K562 (cell line): ENCODE data around the gene TRANK1. TPM values are rescaled to one million over a fixed set of nuclear protein-coding genes. Genes with fewer than 3 reads are reported as not detected.
A peak's percentile ranks its signal among the peaks of the same experiment; 100 is the strongest.

Experiments used
- ARID1B ChIP-seq: fragments of 450-650 bp; IDR thresholded peaks from 2 replicates; pipeline ENCODE4 v1.6.1; 2016; ENCODE audit warnings: antibody characterized with exemption, mild to moderate bottlenecking, inconsistent platforms
- CCNT2 ChIP-seq: IDR thresholded peaks from 2 replicates; pipeline ENCODE4 v1.6.1; 2011; ENCODE audit warnings: borderline replicate concordance, low read depth, mild to moderate bottlenecking, moderate library complexity, mixed read lengths, low read length; ENCODE audit not compliant: insufficient read length; ENCODE audit errors: extremely low read depth
- DMBX1 ChIP-seq: fragments of 250-450 bp; sonication (Bioruptor Pico); IDR thresholded peaks from 2 replicates; pipeline ENCODE4 v1.8.0; 2022; ENCODE audit warnings: inconsistent platforms, mild to moderate bottlenecking, moderate library complexity, borderline replicate concordance
- ETV1 ChIP-seq: fragments of 450-650 bp; conservative IDR thresholded peaks from 2 replicates; pipeline ENCODE4 v1.6.1; 2016; ENCODE audit warnings: missing genetic modification characterization, control low read depth, low read depth, missing compliant biosample characterization
- HDAC2 ChIP-seq: fragments of 450-650 bp; IDR thresholded peaks from 2 replicates; pipeline ENCODE4 v1.6.1; 2016; ENCODE audit warnings: mild to moderate bottlenecking
- HMBOX1 ChIP-seq: sonication (generic); IDR thresholded peaks from 2 replicates; pipeline ENCODE4 v1.6.1; 2016
- LCOR ChIP-seq: sonication (generic); formaldehyde crosslinking; IDR thresholded peaks from 2 replicates; pipeline ENCODE4 v1.8.0; 2022; ENCODE audit warnings: mild to moderate bottlenecking, missing genetic modification reagents
- MAFF ChIP-seq: IDR thresholded peaks from 2 replicates; pipeline ENCODE4 v1.6.1; 2012; ENCODE audit warnings: low read length, improper control_type of control experiment
- MECOM ChIP-seq: fragments of 250-450 bp; sonication (Bioruptor Pico); IDR thresholded peaks from 2 replicates; pipeline ENCODE4 v1.8.0; 2022; ENCODE audit warnings: inconsistent platforms
- MNT ChIP-seq, 2 experiments: fragments of 450-650 bp; conservative IDR thresholded peaks; 2 replicates each; pipeline ENCODE4 v1.6.1; 2017; ENCODE audit warnings: mild to moderate bottlenecking in 2 of 2, moderate library complexity in 2 of 2
- MXI1 ChIP-seq: IDR thresholded peaks from 2 replicates; pipeline ENCODE4 v1.6.1; 2011; ENCODE audit warnings: low read depth, mild to moderate bottlenecking, improper control_type of control experiment, low read length
- MYC ChIP-seq, 2 experiments: fragments of 250-450 bp in 1 of 2; sonication (Bioruptor Pico) in 1 of 2; IDR thresholded peaks; 2 replicates each; pipeline versions ENCODE4 v1.5.1 to v1.6.1; 2012 to 2021; ENCODE audit warnings: low read depth in 2 of 2, borderline replicate concordance in 1 of 2, improper control_type of control experiment in 1 of 2, low read length in 1 of 2, mild to moderate bottlenecking in 1 of 2, moderate library complexity in 1 of 2
- MYNN ChIP-seq, 2 experiments: sonication (generic); formaldehyde crosslinking in 1 of 2; IDR thresholded peaks; 2 replicates each; pipeline versions ENCODE4 v1.5.0 to v1.6.1; 2016 to 2020; ENCODE audit warnings: antibody characterized with exemption in 1 of 2, missing genetic modification reagents in 1 of 2
- NONO ChIP-seq, 2 experiments: fragments of 200-400 bp in 1 of 2; fragments of 450-650 bp in 1 of 2; formaldehyde crosslinking in 1 of 2; IDR thresholded peaks; 2 replicates each; pipeline ENCODE4 v1.6.1; 2017; ENCODE audit warnings: low read depth in 2 of 2, mild to moderate bottlenecking in 2 of 2, moderate library complexity in 2 of 2, low read length in 1 of 2
- POLR2AphosphoS5 ChIP-seq: IDR thresholded peaks from 2 replicates; pipeline ENCODE4 v1.6.1; 2011; ENCODE audit warnings: mild to moderate bottlenecking, low read depth, low read length, moderate library complexity; ENCODE audit not compliant: control insufficient read depth, insufficient read depth
- RBM39 ChIP-seq: fragments of 200-400 bp; formaldehyde crosslinking; optimal IDR thresholded peaks from 2 replicates; pipeline ENCODE3; 2018; ENCODE audit warnings: low read depth, low read length
- SMAD3 ChIP-seq: fragments of 450-650 bp; formaldehyde crosslinking; conservative IDR thresholded peaks from 2 replicates; pipeline ENCODE4 v1.4.0; 2020; ENCODE audit warnings: mild to moderate bottlenecking
- SMARCA4 ChIP-seq: fragments of 450-650 bp; IDR thresholded peaks from 2 replicates; pipeline ENCODE4 v1.6.1; 2016
- TEAD4 ChIP-seq, 2 experiments: sonication (generic) in 1 of 2; formaldehyde crosslinking in 1 of 2; IDR thresholded peaks; 2 replicates each; pipeline versions ENCODE4 v1.6.1 to v1.8.0; 2012 to 2022; ENCODE audit warnings: borderline replicate concordance in 1 of 2, inconsistent platforms in 1 of 2, low read length in 1 of 2, mild to moderate bottlenecking in 1 of 2, missing genetic modification reagents in 1 of 2
- ZFX ChIP-seq: sonication (generic); formaldehyde crosslinking; IDR thresholded peaks from 2 replicates; pipeline ENCODE4 v1.8.0; 2022; ENCODE audit warnings: mild to moderate bottlenecking, missing genetic modification reagents, moderate library complexity
- ZNF239 ChIP-seq: fragments of 250-450 bp; sonication (Bioruptor Pico); IDR thresholded peaks from 2 replicates; pipeline ENCODE4 v1.4.0; 2020; ENCODE audit warnings: mild to moderate bottlenecking
- ZNF316 ChIP-seq: fragments of 450-650 bp; IDR thresholded peaks from 2 replicates; pipeline ENCODE4 v1.6.1; 2016
- ZNF395 ChIP-seq: fragments of 200-800 bp; sonication (Bioruptor generic); IDR thresholded peaks from 2 replicates; pipeline ENCODE4 v1.6.1; 2017; ENCODE audit warnings: missing genetic modification characterization, missing compliant biosample characterization
- polyA plus RNA-seq, 8 experiments: library from polyadenylated mRNA; depleted of rRNA in 4 of 8; stranded (reverse) in 5 of 8; unstranded in 3 of 8; fragments of >200 nt; fragmentation: Nextera tagmentation in 2 of 8; fragmentation: Illumina TruSeq in 1 of 8; extraction: Ambion mirVana in 2 of 8; extraction: Trizol in 1 of 8; gene quantifications; 2 replicates each; pipeline versions ENCODE4 v1.2.1 to v1.2.3, GENCODE V29; 2011 to 2014; ENCODE audit warnings: inconsistent platforms in 1 of 8, missing spikeins in 1 of 8
- total RNA-seq, 7 experiments: library from RNA; depleted of rRNA in 6 of 7; stranded (reverse); fragments of >200 nt in 6 of 7; fragmentation: Illumina TruSeq in 2 of 7; extraction: Trizol in 2 of 7; gene quantifications; 2 replicates each; pipeline versions ENCODE4 v1.2.1 to v1.2.3, GENCODE V29; 2011 to 2021; ENCODE audit warnings: low replicate concordance in 1 of 7

Gene TRANK1
- total and polyA plus RNA-seq, 9 of the 15 experiments (the other 6 are each of a cell fraction or from before 2014, with no cell fraction given) = 0.41 to 5.3 (median 2.1) TPM

GRCh38 chr3:36969540-36970432 lies 24.9 kb upstream of the TRANK1 start (continued):
- TF ChIP-seq ZNF395 (CRISPR knock-in tag) = peak; percentile 81
- TF ChIP-seq MNT (conservative IDR thresholded peaks at IDR 0.05) = peak in 1 of 2 experiments; percentile 68; a peak in 1 of 4 replicates
- TF ChIP-seq SMARCA4 = peak; percentile 90
- TF ChIP-seq HDAC2 = peak; percentile 96
- 0 out of 2 replicates have a peak, but pooled peaks have one; percentile 11 for TF ChIP-seq SMAD3 (CRISPR knock-in tag)
- peak; percentile 87 for TF ChIP-seq ARID1B
- peak; percentile 96 for TF ChIP-seq HMBOX1
- TF ChIP-seq MYNN (IDR thresholded peaks at IDR 0.05) = peak; percentile 68; the same call in 1 of the 2 replicates
- no peak for TF ChIP-seq MYNN (CRISPR knock-in tag; IDR thresholded peaks at IDR 0.05)
- peak; percentile 95 for TF ChIP-seq MXI1
- no peak for TF ChIP-seq ZNF239
- peak; percentile 77 for TF ChIP-seq TEAD4 (IDR thresholded peaks at IDR 0.05; ENCODE audit: low read length)
- no peak for TF ChIP-seq TEAD4 (CRISPR knock-in tag; IDR thresholded peaks at IDR 0.05; ENCODE audit: borderline replicate concordance)
- TF ChIP-seq MAFF = peak; percentile 72
- TF ChIP-seq DMBX1 (CRISPR knock-in tag) = peak; percentile 58; the same call in 1 of the 2 replicates
- TF ChIP-seq ZNF316 = peak; percentile 63
- peak in 1 of 2 experiments; percentile 70; a peak in 1 of 4 replicates for TF ChIP-seq NONO (IDR thresholded peaks at IDR 0.05; ENCODE audit: low read depth in 2 of 2, low read length in 1 of 2)
- peak; percentile 63; the same call in 1 of the 2 replicates for TF ChIP-seq POLR2AphosphoS5
- peak; percentile 84 for TF ChIP-seq MECOM (CRISPR knock-in tag)
- TF ChIP-seq LCOR (CRISPR knock-in tag) = peak; percentile 79; the same call in 1 of the 2 replicates
- peak; percentile 89 for TF ChIP-seq ZFX (CRISPR knock-in tag)
- peak; percentile 74; the same call in 1 of the 2 replicates for TF ChIP-seq MYC (IDR thresholded peaks at IDR 0.05; ENCODE audit: low read depth, low read length)
- TF ChIP-seq MYC (CRISPR knock-in tag; IDR thresholded peaks at IDR 0.05; ENCODE audit: borderline replicate concordance, low read depth) = no peak
- 0 out of 2 replicates have a peak, but pooled peaks have one; percentile 22 for TF ChIP-seq ETV1 (tag)
- TF ChIP-seq RBM39 = no peak
- peak; percentile 56 for TF ChIP-seq CCNT2
